HFFc6 (cell line): Measurements from ENCODE around the gene RPS19BP1. TPM values are rescaled to one million over a fixed set of nuclear protein-coding genes. Genes with fewer than 3 reads are reported as not detected.

Source experiments
- DNase-seq: peaks from one replicate; pipeline ENCODE4 v3.0.0-alpha.2; 2018
- H3K27ac Mint-ChIP-seq: 2 replicates; pipeline ENCODE4 v1.8.0; 2020; ENCODE audit warnings: mild to moderate bottlenecking, mixed read lengths
- H3K27me3 Mint-ChIP-seq: 2 replicates; pipeline ENCODE4 v1.8.0; 2021; ENCODE audit warnings: mild to moderate bottlenecking, moderate library complexity, mixed read lengths; ENCODE audit not compliant: insufficient read depth
- H3K36me3 Mint-ChIP-seq: 2 replicates; pipeline ENCODE4 v1.8.0; 2021; ENCODE audit warnings: low read depth, mixed read lengths
- H3K4me1 Mint-ChIP-seq: 2 replicates; pipeline ENCODE4 v1.8.0; 2020; ENCODE audit warnings: low read depth, mixed read lengths
- H3K4me3 Mint-ChIP-seq: 2 replicates; pipeline ENCODE4 v1.8.0; 2020; ENCODE audit warnings: mild to moderate bottlenecking, moderate library complexity, mixed read lengths
- H3K9me3 Mint-ChIP-seq: 2 replicates; pipeline ENCODE4 v1.8.0; 2020; ENCODE audit warnings: mild to moderate bottlenecking, mixed read lengths
- total RNA-seq, 6 experiments: library from RNA; stranded (reverse); fragmentation: NEBNext Ultra II Directional; extraction: Animal tissue kit (Norgen Biotek cat#: 25700); gene quantifications; 2 replicates in 1 of 6; 3 replicates in 5 of 6; pipeline ENCODE4 v1.2.3, GENCODE V29; 2021
- TF ChIP-seq, protein P1 (sequence below): fragments of 200-600 bp; sonication (generic); IDR thresholded peaks from 2 replicates; pipeline ENCODE4 v1.5.0; 2021; ENCODE audit warnings: antibody characterized with exemption, mild to moderate bottlenecking

The RPS19BP1 gene
- total RNA-seq, 6 experiments from 2014 or later, result 60.5 to 85.5 (median 75.9) TPM

DNA sequence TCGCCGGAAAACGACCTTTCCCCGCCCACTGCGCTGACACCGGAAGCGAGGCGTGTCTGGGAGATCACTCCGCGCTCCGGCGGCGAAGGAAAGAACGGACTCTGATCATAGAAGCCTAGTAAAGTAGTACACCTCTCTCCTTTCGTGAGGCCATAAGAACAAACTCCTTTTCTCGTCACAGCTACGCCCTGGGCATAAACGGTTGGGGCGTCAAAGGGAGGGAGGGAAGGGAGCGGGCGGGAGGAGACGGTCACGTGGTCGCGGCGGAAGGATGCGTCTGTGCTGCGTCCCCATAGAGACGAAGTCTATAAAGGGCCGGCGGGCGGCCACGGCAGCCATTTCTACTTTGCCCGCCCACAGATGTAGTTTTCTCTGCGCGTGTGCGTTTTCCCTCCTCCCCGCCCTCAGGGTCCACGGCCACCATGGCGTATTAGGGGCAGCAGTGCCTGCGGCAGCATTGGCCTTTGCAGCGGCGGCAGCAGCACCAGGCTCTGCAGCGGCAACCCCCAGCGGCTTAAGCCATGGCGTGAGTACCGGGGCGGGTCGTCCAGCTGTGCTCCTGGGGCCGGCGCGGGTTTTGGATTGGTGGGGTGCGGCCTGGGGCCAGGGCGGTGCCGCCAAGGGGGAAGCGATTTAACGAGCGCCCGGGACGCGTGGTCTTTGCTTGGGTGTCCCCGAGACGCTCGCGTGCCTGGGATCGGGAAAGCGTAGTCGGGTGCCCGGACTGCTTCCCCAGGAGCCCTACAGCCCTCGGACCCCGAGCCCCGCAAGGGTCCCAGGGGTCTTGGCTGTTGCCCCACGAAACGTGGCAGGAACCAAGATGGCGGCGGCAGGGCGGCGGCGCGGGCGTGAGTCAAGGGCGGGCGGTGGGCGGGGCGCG, 12.1 kb downstream of the RPS19BP1 start, which contains the start of gene ATF4:
ATF4 (plus strand) TSS at position 337 of the 880 bp plus-strand sequence. CDS start 884 bp downstream, outside the sequence.
- DNase-seq, result peak; percentile 88
- H3K4me1 Mint-ChIP-seq, result peaks cover 62% of the 10 kb centered on the region
- H3K36me3 Mint-ChIP-seq, result peaks cover 45% of the 10 kb centered on the region
- TF ChIP-seq, protein P1, sequence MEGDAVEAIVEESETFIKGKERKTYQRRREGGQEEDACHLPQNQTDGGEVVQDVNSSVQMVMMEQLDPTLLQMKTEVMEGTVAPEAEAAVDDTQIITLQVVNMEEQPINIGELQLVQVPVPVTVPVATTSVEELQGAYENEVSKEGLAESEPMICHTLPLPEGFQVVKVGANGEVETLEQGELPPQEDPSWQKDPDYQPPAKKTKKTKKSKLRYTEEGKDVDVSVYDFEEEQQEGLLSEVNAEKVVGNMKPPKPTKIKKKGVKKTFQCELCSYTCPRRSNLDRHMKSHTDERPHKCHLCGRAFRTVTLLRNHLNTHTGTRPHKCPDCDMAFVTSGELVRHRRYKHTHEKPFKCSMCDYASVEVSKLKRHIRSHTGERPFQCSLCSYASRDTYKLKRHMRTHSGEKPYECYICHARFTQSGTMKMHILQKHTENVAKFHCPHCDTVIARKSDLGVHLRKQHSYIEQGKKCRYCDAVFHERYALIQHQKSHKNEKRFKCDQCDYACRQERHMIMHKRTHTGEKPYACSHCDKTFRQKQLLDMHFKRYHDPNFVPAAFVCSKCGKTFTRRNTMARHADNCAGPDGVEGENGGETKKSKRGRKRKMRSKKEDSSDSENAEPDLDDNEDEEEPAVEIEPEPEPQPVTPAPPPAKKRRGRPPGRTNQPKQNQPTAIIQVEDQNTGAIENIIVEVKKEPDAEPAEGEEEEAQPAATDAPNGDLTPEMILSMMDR, result no peak
- H3K4me3 Mint-ChIP-seq, result peak within 1 kb of the TSS; percentile 97
- peak within 1 kb of the TSS; percentile 100 for H3K27ac Mint-ChIP-seq
- H3K9me3 Mint-ChIP-seq, result peaks cover 24% of the 10 kb centered on the region
- peaks cover 53% of the 10 kb centered on the region for H3K27me3 Mint-ChIP-seq

DNA sequence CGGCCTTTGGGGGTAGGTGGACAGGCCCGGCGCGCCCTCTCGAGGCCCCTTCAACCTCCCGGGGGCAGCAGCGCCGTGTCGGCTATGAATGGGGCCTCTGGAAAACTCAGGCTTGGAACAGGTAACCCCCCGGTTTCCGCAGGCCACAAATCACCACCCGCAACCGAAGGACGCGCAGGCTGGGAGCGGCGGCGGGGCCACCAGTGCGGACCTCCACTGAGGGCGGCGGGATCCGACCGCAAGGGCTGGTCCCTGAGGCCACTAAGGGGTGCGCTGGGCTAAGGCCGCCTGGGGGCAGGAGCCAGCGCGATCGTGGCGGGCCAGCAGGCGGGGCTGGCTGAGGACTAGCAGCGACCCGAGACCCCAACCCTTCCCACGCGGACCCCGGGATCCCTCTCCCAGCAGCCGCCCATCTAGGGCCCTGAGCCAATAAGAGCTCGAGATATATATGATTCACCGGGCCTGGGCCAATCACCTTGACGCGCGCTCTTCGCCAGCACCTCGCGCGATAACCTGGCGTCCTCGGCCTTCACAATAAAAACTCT, 12.8 kb downstream of the RPS19BP1 start:
- TF ChIP-seq, protein P1, result peak; percentile 73
- peak overlapping the region; percentile 100 for H3K27ac Mint-ChIP-seq
- H3K9me3 Mint-ChIP-seq, result peaks cover 24% of the 10 kb centered on the region
- H3K4me1 Mint-ChIP-seq, result peaks cover 63% of the 10 kb centered on the region
- peaks cover 49% of the 10 kb centered on the region for H3K36me3 Mint-ChIP-seq
- peak overlapping the region; percentile 97 for H3K4me3 Mint-ChIP-seq
- DNase-seq, result peak; percentile 99
- H3K27me3 Mint-ChIP-seq, result peaks cover 46% of the 10 kb centered on the region

DNA sequence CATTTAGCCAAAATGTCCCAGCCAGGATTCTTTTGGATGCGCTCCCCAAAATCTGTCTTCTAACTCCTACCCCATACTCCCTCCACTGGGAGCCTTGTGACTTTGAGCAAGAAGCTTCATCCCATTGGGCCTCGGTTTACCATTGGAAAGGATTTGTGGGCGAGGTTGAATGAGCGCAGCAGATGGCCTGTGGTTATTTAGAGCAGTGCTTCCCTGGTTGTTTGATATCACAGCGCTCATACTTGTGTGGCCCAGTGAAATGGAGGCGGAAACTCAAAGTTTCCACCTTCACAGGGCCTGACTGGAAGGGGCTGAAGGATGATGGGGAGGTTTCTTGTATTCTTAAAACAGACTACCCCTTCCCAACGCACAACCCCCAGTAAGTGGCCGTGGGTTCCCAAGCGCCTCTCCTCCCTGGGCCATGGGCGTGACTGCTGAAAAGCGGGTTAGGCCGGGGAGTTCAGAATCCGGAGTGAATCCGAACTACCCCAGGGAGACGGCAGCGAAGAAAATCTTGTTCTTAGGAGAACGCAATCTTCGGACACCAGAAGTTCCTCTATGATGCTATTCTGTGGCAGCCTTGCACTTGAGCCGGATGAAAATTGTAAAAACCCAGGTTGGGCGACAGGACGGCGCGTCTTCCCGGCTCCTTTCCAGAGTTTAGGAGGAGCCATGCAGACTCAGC, 13.4 kb downstream of the RPS19BP1 start:
- Mint-ChIP-seq H3K4me3 (peak overlapping the region; percentile 97), H3K27me3 (peaks cover 40% of the 10 kb centered on the region), H3K27ac (peak overlapping the region; percentile 100), H3K4me1 (peaks cover 63% of the 10 kb centered on the region), H3K9me3 (peaks cover 24% of the 10 kb centered on the region), H3K36me3 (peaks cover 56% of the 10 kb centered on the region)
- TF ChIP-seq, protein P1, result no peak
- DNase-seq, result peak; percentile 50

- Mint-ChIP-seq H3K4me1 (peaks cover 57% of the 10 kb centered on the region), H3K9me3 (peaks cover 24% of the 10 kb centered on the region), H3K36me3 (peaks cover 53% of the 10 kb centered on the region), H3K27ac (peak overlapping the region; percentile 100), H3K4me3 (peak overlapping the region; percentile 97), H3K27me3 (peaks cover 34% of the 10 kb centered on the region)
- TF ChIP-seq, protein P1, result no peak
- no peak for DNase-seq
Observed at GRCh38 chr22:39518144-39518786, 14.3 kb downstream of the RPS19BP1 start.

GRCh38 chr22:39517470-39517869, 15.1 kb downstream of the RPS19BP1 start:
- peaks cover 45% of the 10 kb centered on the region for H3K36me3 Mint-ChIP-seq
- TF ChIP-seq, protein P1, result no peak
- H3K4me3 Mint-ChIP-seq, result no peak overlapping the region
- H3K27me3 Mint-ChIP-seq, result peaks cover 26% of the 10 kb centered on the region
- peak overlapping the region; percentile 61 for H3K27ac Mint-ChIP-seq
- H3K9me3 Mint-ChIP-seq, result peaks cover 20% of the 10 kb centered on the region
- no peak for DNase-seq
- H3K4me1 Mint-ChIP-seq, result peaks cover 49% of the 10 kb centered on the region
